ENCODE data around the gene KIF16B. TPM values are rescaled to one million over a fixed set of nuclear protein-coding genes. Genes with fewer than 3 reads are reported as not detected.

KIF16B gene
- total and polyA plus RNA-seq, 4 donors: 5.1 to 19.7 (median 8.4) TPM

GRCh38 chr20:16501301-16501700 lies 71.9 kb downstream of the KIF16B start:
- Histone ChIP-seq H3K27me3 (ENCODE audit: control insufficient read depth in 4 of 4, insufficient read depth in 4 of 4, low read length in 3 of 4) (no peaks in the 10 kb centered on the region), H3K4me1 (ENCODE audit: control insufficient read depth in 4 of 4, insufficient read depth in 4 of 4, low read length in 3 of 4) (no peaks in the 10 kb centered on the region), H3K9me3 (ENCODE audit: control insufficient read depth in 4 of 4, low read length in 3 of 4) (no peaks in the 10 kb centered on the region), H3K9ac (ENCODE audit: low read depth in 1 of 2, low read length in 2 of 2) (no peak overlapping the region), H3K27ac (ENCODE audit: low read depth in 1 of 2, low read length in 2 of 2) (no peak overlapping the region), H3K4me3 (ENCODE audit: low read depth in 1 of 3, low read length in 3 of 3) (no peak overlapping the region), H3K36me3 (ENCODE audit: control insufficient read depth in 4 of 4, insufficient read depth in 3 of 4, low read depth in 1 of 4, low read length in 3 of 4) (peaks cover 2 to 15% (median 5%) of the 10 kb centered on the region in 4 donors)
- WGBS: 88% methylated on average over 2 of the region's 2 CpGs
- DNase-seq (ENCODE audit: low spot score): no peak
- TF ChIP-seq FOXA2 (IDR thresholded peaks at IDR 0.05) (no peak), RAD21 (IDR thresholded peaks at IDR 0.05) (no peak), NR2F2 (IDR thresholded peaks at IDR 0.05) (no peak), SP1 (IDR thresholded peaks at IDR 0.05) (no peak), GABPA (IDR thresholded peaks at IDR 0.05 in 1 of 2, conservative IDR thresholded peaks at IDR 0.05 in 1 of 2) (no peak), JUND (IDR thresholded peaks at IDR 0.05) (no peak), RXRA (IDR thresholded peaks at IDR 0.05) (no peak), EGR1 (IDR thresholded peaks at IDR 0.05; ENCODE audit: low read depth in 2 of 2) (no peak), FOXA1 (IDR thresholded peaks at IDR 0.05) (no peak), HNF4A (conservative IDR thresholded peaks at IDR 0.05) (no peak)
- TF ChIP-seq, protein P1, sequence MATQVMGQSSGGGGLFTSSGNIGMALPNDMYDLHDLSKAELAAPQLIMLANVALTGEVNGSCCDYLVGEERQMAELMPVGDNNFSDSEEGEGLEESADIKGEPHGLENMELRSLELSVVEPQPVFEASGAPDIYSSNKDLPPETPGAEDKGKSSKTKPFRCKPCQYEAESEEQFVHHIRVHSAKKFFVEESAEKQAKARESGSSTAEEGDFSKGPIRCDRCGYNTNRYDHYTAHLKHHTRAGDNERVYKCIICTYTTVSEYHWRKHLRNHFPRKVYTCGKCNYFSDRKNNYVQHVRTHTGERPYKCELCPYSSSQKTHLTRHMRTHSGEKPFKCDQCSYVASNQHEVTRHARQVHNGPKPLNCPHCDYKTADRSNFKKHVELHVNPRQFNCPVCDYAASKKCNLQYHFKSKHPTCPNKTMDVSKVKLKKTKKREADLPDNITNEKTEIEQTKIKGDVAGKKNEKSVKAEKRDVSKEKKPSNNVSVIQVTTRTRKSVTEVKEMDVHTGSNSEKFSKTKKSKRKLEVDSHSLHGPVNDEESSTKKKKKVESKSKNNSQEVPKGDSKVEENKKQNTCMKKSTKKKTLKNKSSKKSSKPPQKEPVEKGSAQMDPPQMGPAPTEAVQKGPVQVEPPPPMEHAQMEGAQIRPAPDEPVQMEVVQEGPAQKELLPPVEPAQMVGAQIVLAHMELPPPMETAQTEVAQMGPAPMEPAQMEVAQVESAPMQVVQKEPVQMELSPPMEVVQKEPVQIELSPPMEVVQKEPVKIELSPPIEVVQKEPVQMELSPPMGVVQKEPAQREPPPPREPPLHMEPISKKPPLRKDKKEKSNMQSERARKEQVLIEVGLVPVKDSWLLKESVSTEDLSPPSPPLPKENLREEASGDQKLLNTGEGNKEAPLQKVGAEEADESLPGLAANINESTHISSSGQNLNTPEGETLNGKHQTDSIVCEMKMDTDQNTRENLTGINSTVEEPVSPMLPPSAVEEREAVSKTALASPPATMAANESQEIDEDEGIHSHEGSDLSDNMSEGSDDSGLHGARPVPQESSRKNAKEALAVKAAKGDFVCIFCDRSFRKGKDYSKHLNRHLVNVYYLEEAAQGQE (IDR thresholded peaks at IDR 0.05): no peak

GRCh38 chr20:16500197-16500596 lies 73.1 kb downstream of the KIF16B start:
- Histone ChIP-seq H3K9ac (ENCODE audit: low read depth in 1 of 2, low read length in 2 of 2) (no peak overlapping the region), H3K4me1 (ENCODE audit: control insufficient read depth in 4 of 4, insufficient read depth in 4 of 4, low read length in 3 of 4) (no peaks in the 10 kb centered on the region), H3K9me3 (ENCODE audit: control insufficient read depth in 4 of 4, low read length in 3 of 4) (no peaks in the 10 kb centered on the region), H3K27me3 (ENCODE audit: control insufficient read depth in 4 of 4, insufficient read depth in 4 of 4, low read length in 3 of 4) (no peaks in the 10 kb centered on the region), H3K36me3 (ENCODE audit: control insufficient read depth in 4 of 4, insufficient read depth in 3 of 4, low read depth in 1 of 4, low read length in 3 of 4) (peaks cover 2 to 13% (median 3%) of the 10 kb centered on the region in 4 donors), H3K27ac (ENCODE audit: low read depth in 1 of 2, low read length in 2 of 2) (no peak overlapping the region), H3K4me3 (ENCODE audit: low read depth in 1 of 3, low read length in 3 of 3) (no peak overlapping the region)
- DNase-seq (ENCODE audit: low spot score): no peak
- TF ChIP-seq ATF3 (IDR thresholded peaks at IDR 0.05) (no peak), CTCF (IDR thresholded peaks at IDR 0.05; ENCODE audit: low read depth, low read length, missing input control) (no peak), JUND (IDR thresholded peaks at IDR 0.05) (no peak), HNF4A (conservative IDR thresholded peaks at IDR 0.05) (no peak), SP1 (IDR thresholded peaks at IDR 0.05) (no peak), EGR1 (IDR thresholded peaks at IDR 0.05; ENCODE audit: low read depth in 2 of 2) (no peak), NR2F2 (IDR thresholded peaks at IDR 0.05) (no peak), YY1 (IDR thresholded peaks at IDR 0.05) (no peak), RAD21 (IDR thresholded peaks at IDR 0.05) (no peak), MAX (IDR thresholded peaks at IDR 0.05) (no peak), FOXA1 (IDR thresholded peaks at IDR 0.05) (no peak), HNF4G (IDR thresholded peaks at IDR 0.05) (no peak), GABPA (IDR thresholded peaks at IDR 0.05 in 1 of 2, conservative IDR thresholded peaks at IDR 0.05 in 1 of 2) (no peak), RXRA (IDR thresholded peaks at IDR 0.05) (no peak)
- TF ChIP-seq, protein P1 (IDR thresholded peaks at IDR 0.05): no peak
- TF ChIP-seq, protein P2, sequence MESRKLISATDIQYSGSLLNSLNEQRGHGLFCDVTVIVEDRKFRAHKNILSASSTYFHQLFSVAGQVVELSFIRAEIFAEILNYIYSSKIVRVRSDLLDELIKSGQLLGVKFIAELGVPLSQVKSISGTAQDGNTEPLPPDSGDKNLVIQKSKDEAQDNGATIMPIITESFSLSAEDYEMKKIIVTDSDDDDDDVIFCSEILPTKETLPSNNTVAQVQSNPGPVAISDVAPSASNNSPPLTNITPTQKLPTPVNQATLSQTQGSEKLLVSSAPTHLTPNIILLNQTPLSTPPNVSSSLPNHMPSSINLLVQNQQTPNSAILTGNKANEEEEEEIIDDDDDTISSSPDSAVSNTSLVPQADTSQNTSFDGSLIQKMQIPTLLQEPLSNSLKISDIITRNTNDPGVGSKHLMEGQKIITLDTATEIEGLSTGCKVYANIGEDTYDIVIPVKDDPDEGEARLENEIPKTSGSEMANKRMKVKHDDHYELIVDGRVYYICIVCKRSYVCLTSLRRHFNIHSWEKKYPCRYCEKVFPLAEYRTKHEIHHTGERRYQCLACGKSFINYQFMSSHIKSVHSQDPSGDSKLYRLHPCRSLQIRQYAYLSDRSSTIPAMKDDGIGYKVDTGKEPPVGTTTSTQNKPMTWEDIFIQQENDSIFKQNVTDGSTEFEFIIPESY (IDR thresholded peaks at IDR 0.05): no peak
- WGBS: 93% methylated on average over 3 of the region's 3 CpGs

All from liver (tissue), 9 donors.